OCI-LY7 (cell line): ENCODE measurements around the gene VWA2. TPM values are rescaled to one million over a fixed set of nuclear protein-coding genes. Genes with fewer than 3 reads are reported as not detected.

ENCODE experiments used
- BruUV-seq: library from RNA; stranded (reverse); fragments of 400-500 nt; replicated peaks from 2 replicates; lab custom pipeline; 2021; lab: Mats Ljungman, UMichigan
- CTCF ChIA-PET: fragments of 300-600 bp; sonication (Branson Sonifier 250); formaldehyde crosslinking; loops from one replicate; lab custom pipeline; 2022; ENCODE audit warnings: antibody characterized with exemption; ENCODE audit not compliant: unreplicated experiment; lab: Charles Lee
- POLR2A ChIA-PET: fragments of 300-600 bp; sonication (Branson Sonifier 250); formaldehyde crosslinking; loops from one replicate; lab custom pipeline; 2022; ENCODE audit warnings: antibody characterized with exemption; lab: Charles Lee
- DNase-seq: peaks from one replicate; pipeline ENCODE4 v3.0.0-alpha.2; 2015; ENCODE audit warnings: low spot score
- H2AFZ ChIP-seq: fragments of 200-600 bp; sonication (generic), shearing (Covaris generic); 2 replicates; pipeline ENCODE4 v1.6.1; 2014; ENCODE audit warnings: mild to moderate bottlenecking, antibody characterized with exemption, low read length, moderate library complexity
- H3K27ac ChIP-seq: fragments of 200-600 bp; sonication (generic); 2 replicates; pipeline ENCODE4 v1.5.1; 2014; ENCODE audit warnings: mixed run types, low read depth, mild to moderate bottlenecking, moderate library complexity, low read length, inconsistent platforms; ENCODE audit not compliant: poor library complexity, severe bottlenecking
- H3K36me3 ChIP-seq: fragments of 200-600 bp; sonication (generic); 2 replicates; pipeline ENCODE4 v1.6.1; 2014; ENCODE audit warnings: mild to moderate bottlenecking, antibody characterized with exemption, low read length, moderate library complexity, mixed read lengths; ENCODE audit not compliant: insufficient read depth
- H3K4me1 ChIP-seq: fragments of 200-600 bp; sonication (generic); 2 replicates; pipeline ENCODE4 v1.5.1; 2014; ENCODE audit warnings: mild to moderate bottlenecking, low read length; ENCODE audit not compliant: insufficient read depth, poor library complexity, severe bottlenecking
- H3K4me2 ChIP-seq: fragments of 200-600 bp; sonication (generic); 2 replicates; pipeline ENCODE4 v1.6.1; 2014; ENCODE audit warnings: mild to moderate bottlenecking, low read length
- H3K4me3 ChIP-seq: fragments of 200-600 bp; sonication (generic); 2 replicates; pipeline ENCODE4 v1.5.1; 2014; ENCODE audit warnings: mild to moderate bottlenecking, low read depth, low read length; ENCODE audit not compliant: poor library complexity, severe bottlenecking
- H3K79me2 ChIP-seq: fragments of 200-600 bp; sonication (generic); 2 replicates; pipeline ENCODE4 v1.6.1; 2016; ENCODE audit warnings: low read depth, mild to moderate bottlenecking, low read length, moderate library complexity, mixed read lengths; ENCODE audit not compliant: insufficient read depth
- H3K9me2 ChIP-seq: fragments of 200-600 bp; sonication (generic); 2 replicates; pipeline ENCODE4 v1.6.1; 2016; ENCODE audit warnings: mild to moderate bottlenecking, low read length, mixed read lengths; ENCODE audit not compliant: insufficient read depth
- H3K9me3 ChIP-seq: fragments of 200-600 bp; sonication (generic); 2 replicates; pipeline ENCODE4 v1.6.1; 2014; ENCODE audit warnings: mild to moderate bottlenecking, mixed run types, low read length, mixed read lengths
- H4K20me1 ChIP-seq: fragments of 200-600 bp; sonication (generic); 2 replicates; pipeline ENCODE4 v1.6.1; 2014; ENCODE audit warnings: mild to moderate bottlenecking, antibody characterized with exemption, low read length, moderate library complexity, mixed read lengths; ENCODE audit not compliant: insufficient read depth
- EZH2phosphoT487 ChIP-seq: fragments of 200-600 bp; sonication (generic); IDR thresholded peaks from 2 replicates; pipeline ENCODE4 v1.6.1; 2018; ENCODE audit warnings: low read depth, borderline replicate concordance, mild to moderate bottlenecking, mixed run types, antibody characterized with exemption, low read length, moderate library complexity, mixed read lengths
- intact Hi-C: fragments of 100-400 bp; cut with micrococcal nuclease; formaldehyde crosslinking; loops from one replicate; pipeline ENCODE4 v1.10.0; 2022; ENCODE audit not compliant: unreplicated experiment
- total RNA-seq, 2 experiments: library from RNA; depleted of rRNA in 1 of 2; stranded (reverse); fragments of >200 nt in 1 of 2; shearing (Covaris generic) in 1 of 2; gene quantifications; 2 replicates each; pipeline ENCODE4 v1.2.3, GENCODE V29; 2014 to 2022
- TF ChIP-seq, protein P1 (sequence below): fragments of 200-600 bp; sonication (generic); conservative IDR thresholded peaks from 2 replicates; pipeline ENCODE4 v1.5.1; 2014; ENCODE audit warnings: mild to moderate bottlenecking, antibody characterized with exemption, low read length, moderate library complexity, mixed read lengths

VWA2 gene
- total RNA-seq, 2 experiments from 2014 or later = not detected

DNA sequence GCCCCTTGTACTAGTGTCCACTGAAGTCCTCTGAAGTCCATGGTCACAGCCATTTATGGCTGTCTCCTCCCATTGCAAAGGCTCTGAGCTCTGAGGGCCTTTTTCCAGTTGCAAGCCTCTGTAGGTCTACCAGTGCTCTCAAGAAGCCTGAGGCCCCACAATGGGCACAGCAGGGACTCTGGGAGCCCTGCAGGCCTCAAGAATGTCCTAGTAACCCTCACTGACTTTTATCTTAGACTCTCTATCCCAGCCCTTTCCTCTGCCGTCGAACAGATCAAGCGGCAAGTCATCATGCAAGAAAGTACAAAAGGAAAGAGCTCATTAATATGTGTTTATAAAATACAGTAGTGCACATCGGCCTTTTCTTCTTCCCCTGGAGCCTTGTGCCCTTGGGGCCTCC is 23.4 kb downstream of the VWA2 start:
- BruUV-seq = no TSS peak
- Histone ChIP-seq H3K4me2 (no peak overlapping the region), H2AFZ (no peak overlapping the region), H3K36me3 (no peaks in the 10 kb centered on the region), H3K9me2 (no peaks in the 10 kb centered on the region), H3K79me2 (no peaks in the 10 kb centered on the region), H3K27ac (no peak overlapping the region), H3K4me3 (no peak overlapping the region), H4K20me1 (no peaks in the 10 kb centered on the region), H3K9me3 (no peaks in the 10 kb centered on the region), H3K4me1 (no peaks in the 10 kb centered on the region)
- no peak for DNase-seq
- TF ChIP-seq, protein P1, sequence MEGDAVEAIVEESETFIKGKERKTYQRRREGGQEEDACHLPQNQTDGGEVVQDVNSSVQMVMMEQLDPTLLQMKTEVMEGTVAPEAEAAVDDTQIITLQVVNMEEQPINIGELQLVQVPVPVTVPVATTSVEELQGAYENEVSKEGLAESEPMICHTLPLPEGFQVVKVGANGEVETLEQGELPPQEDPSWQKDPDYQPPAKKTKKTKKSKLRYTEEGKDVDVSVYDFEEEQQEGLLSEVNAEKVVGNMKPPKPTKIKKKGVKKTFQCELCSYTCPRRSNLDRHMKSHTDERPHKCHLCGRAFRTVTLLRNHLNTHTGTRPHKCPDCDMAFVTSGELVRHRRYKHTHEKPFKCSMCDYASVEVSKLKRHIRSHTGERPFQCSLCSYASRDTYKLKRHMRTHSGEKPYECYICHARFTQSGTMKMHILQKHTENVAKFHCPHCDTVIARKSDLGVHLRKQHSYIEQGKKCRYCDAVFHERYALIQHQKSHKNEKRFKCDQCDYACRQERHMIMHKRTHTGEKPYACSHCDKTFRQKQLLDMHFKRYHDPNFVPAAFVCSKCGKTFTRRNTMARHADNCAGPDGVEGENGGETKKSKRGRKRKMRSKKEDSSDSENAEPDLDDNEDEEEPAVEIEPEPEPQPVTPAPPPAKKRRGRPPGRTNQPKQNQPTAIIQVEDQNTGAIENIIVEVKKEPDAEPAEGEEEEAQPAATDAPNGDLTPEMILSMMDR = no peak
- TF ChIP-seq EZH2phosphoT487 = no peak
- intact Hi-C loops = no loop called here
- POLR2A ChIA-PET = interaction anchor here (0.6 kb wide), 1 partner anchor 26 kb away, joined by 4 read pairs; no protein-coding TSS in a partner anchor
- CTCF ChIA-PET = no interaction called here

DNA sequence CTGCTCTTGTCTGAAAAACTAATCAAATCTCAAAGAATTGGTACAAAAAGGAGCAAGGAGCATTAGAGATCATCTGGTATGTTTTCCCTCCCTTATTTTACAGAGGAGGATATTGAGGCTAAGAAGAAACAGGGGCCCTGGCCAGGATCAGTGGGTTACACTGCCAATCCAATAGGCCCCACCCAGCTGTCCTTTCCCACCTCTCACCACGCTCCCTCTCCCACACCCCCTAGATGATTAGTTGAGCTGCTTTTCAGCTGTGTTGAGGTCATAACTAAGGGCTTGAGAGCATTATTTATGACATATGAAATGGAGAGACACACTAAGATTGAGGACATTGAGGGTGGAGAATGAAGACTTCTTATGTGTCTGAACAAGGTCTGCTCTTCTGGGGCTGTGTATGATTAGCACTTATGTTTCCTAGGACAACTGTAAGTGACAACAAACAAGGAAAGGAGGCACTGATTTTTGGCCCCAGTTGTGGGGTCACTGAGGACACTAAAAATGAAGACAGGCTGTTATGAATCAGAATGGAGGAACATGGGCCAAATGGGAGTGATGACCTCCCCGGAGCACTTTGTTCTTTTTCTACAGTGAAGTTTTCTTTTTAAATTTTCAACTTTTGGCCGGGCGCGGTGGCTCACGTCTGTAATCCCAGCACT is 26.5 kb downstream of the VWA2 start:
- TF ChIP-seq, protein P1 = no peak
- no peak for TF ChIP-seq EZH2phosphoT487
- Histone ChIP-seq H3K4me3 (no peak overlapping the region), H2AFZ (no peak overlapping the region), H3K9me3 (no peaks in the 10 kb centered on the region), H3K36me3 (no peaks in the 10 kb centered on the region), H3K9me2 (no peaks in the 10 kb centered on the region), H3K4me2 (no peak overlapping the region), H3K79me2 (no peaks in the 10 kb centered on the region), H3K27ac (no peak overlapping the region), H4K20me1 (no peaks in the 10 kb centered on the region), H3K4me1 (no peaks in the 10 kb centered on the region)
- ChIA-PET CTCF (no interaction called here), POLR2A (no interaction called here)
- no peak for DNase-seq
- BruUV-seq = no TSS peak
- intact Hi-C loops = no loop called here

DNA sequence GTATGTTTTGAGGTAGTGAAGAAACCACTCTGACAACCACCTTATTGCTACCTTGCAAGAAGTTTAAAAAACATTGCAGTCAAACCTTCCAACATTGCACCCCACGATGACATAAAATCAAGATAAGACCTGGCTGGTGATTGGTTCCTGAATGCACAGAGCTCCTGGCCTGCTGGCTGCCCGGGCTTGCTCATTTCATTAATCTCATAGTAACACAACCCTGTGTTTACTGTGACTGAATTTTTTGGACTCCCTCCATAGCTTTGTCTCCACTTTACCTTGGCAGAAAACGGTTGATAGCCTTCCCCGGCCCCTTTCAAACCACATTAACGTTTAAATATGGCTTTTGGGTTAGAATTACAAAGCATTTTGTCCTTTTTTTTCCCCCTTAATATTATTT is 27.5 kb downstream of the VWA2 start:
- CTCF ChIA-PET = no interaction called here
- Histone ChIP-seq H2AFZ (no peak overlapping the region), H3K4me2 (no peak overlapping the region), H3K9me2 (no peaks in the 10 kb centered on the region), H3K36me3 (no peaks in the 10 kb centered on the region), H3K9me3 (no peaks in the 10 kb centered on the region), H4K20me1 (no peaks in the 10 kb centered on the region), H3K27ac (no peak overlapping the region), H3K4me3 (no peak overlapping the region), H3K79me2 (no peaks in the 10 kb centered on the region), H3K4me1 (no peaks in the 10 kb centered on the region)
- TF ChIP-seq, protein P1 = no peak
- no peak for TF ChIP-seq EZH2phosphoT487
- intact Hi-C loops = no loop called here
- no peak for DNase-seq
- BruUV-seq = no TSS peak
- POLR2A ChIA-PET = interaction anchor here (0.6 to 0.7 kb wide), 3 partner anchors 22 to 132 kb away, joined by 3 read pairs; no protein-coding TSS in a partner anchor
